ENCODE results near the gene ITPR2. TPM values are rescaled to one million over a fixed set of nuclear protein-coding genes. Genes with fewer than 3 reads are reported as not detected.
A peak's percentile ranks its signal among the peaks of the same experiment; 100 is the strongest.
"Not testable (repeated sequence)": the region's sequence is repeated elsewhere in the genome, so short reads cannot be mapped to it uniquely, and the experiment has no call there.

The ITPR2 gene
- total RNA-seq, 1 donor = 19.2 TPM

GRCh38 chr12:26523708-26524150 lies 309.3 kb downstream of the ITPR2 start:
- Histone ChIP-seq H3K27ac (ENCODE audit: low read depth, low read length) (peak overlapping the region; percentile 50), H3K4me3 (ENCODE audit: insufficient read depth, low read length) (peak overlapping the region; percentile 18), H3K27me3 (ENCODE audit: insufficient read depth, low read length) (no peaks in the 10 kb centered on the region), H3K9me3 (ENCODE audit: low read depth, low read length) (no peaks in the 10 kb centered on the region), H3K36me3 (ENCODE audit: insufficient read depth, low read length) (no peaks in the 10 kb centered on the region), H4K20me1 (ENCODE audit: insufficient read depth, low read length) (no peaks in the 10 kb centered on the region), H3K4me1 (ENCODE audit: insufficient read depth, low read length) (peaks cover 10% of the 10 kb centered on the region), H3K79me2 (ENCODE audit: insufficient read depth, low read length) (no peaks in the 10 kb centered on the region), H3K4me2 (ENCODE audit: insufficient read depth, low read length) (peak overlapping the region; percentile 51), H2AFZ (ENCODE audit: low read length) (peak overlapping the region; percentile 64)
- DNase-seq (ENCODE audit: insufficient read length, low spot score, missing footprints) = peak; percentile 71
- TF ChIP-seq CTCF (IDR thresholded peaks at IDR 0.05; ENCODE audit: extremely low read depth, low read depth, low read length) = no peak

GRCh38 chr12:26520869-26521268 lies 312.1 kb downstream of the ITPR2 start:
- no peaks in the 10 kb centered on the region for H3K27me3 ChIP-seq (ENCODE audit: insufficient read depth, low read length)
- no peaks in the 10 kb centered on the region for H3K36me3 ChIP-seq (ENCODE audit: insufficient read depth, low read length)
- no peak overlapping the region for H2AFZ ChIP-seq (ENCODE audit: low read length)
- DNase-seq (ENCODE audit: insufficient read length, low spot score, missing footprints) = no peak
- no peak overlapping the region for H3K4me3 ChIP-seq (ENCODE audit: insufficient read depth, low read length)
- no peaks in the 10 kb centered on the region for H4K20me1 ChIP-seq (ENCODE audit: insufficient read depth, low read length)
- no peaks in the 10 kb centered on the region for H3K79me2 ChIP-seq (ENCODE audit: insufficient read depth, low read length)
- no peak for TF ChIP-seq CTCF (IDR thresholded peaks at IDR 0.05; ENCODE audit: extremely low read depth, low read depth, low read length)
- H3K9me3 ChIP-seq (ENCODE audit: low read depth, low read length) = no peaks in the 10 kb centered on the region
- peaks cover 10% of the 10 kb centered on the region for H3K4me1 ChIP-seq (ENCODE audit: insufficient read depth, low read length)
- no peak overlapping the region for H3K4me2 ChIP-seq (ENCODE audit: insufficient read depth, low read length)
- no peak overlapping the region for H3K27ac ChIP-seq (ENCODE audit: low read depth, low read length)

GRCh38 chr12:26520109-26520508 lies 312.9 kb downstream of the ITPR2 start:
- H3K27ac ChIP-seq (ENCODE audit: low read depth, low read length) = no peak overlapping the region
- peak; percentile 50 for DNase-seq (ENCODE audit: insufficient read length, low spot score, missing footprints)
- TF ChIP-seq CTCF (IDR thresholded peaks at IDR 0.05; ENCODE audit: extremely low read depth, low read depth, low read length) = no peak

GRCh38 chr12:26519462-26519861 lies 313.5 kb downstream of the ITPR2 start:
- no peak overlapping the region for H2AFZ ChIP-seq (ENCODE audit: low read length)
- H3K9me3 ChIP-seq (ENCODE audit: low read depth, low read length) = no peaks in the 10 kb centered on the region
- no peaks in the 10 kb centered on the region for H4K20me1 ChIP-seq (ENCODE audit: insufficient read depth, low read length)
- H3K27me3 ChIP-seq (ENCODE audit: insufficient read depth, low read length) = no peaks in the 10 kb centered on the region
- no peak overlapping the region for H3K4me2 ChIP-seq (ENCODE audit: insufficient read depth, low read length)
- no peak overlapping the region for H3K4me3 ChIP-seq (ENCODE audit: insufficient read depth, low read length)
- no peaks in the 10 kb centered on the region for H3K79me2 ChIP-seq (ENCODE audit: insufficient read depth, low read length)
- DNase-seq (ENCODE audit: insufficient read length, low spot score, missing footprints) = no peak
- no peak for TF ChIP-seq CTCF (IDR thresholded peaks at IDR 0.05; ENCODE audit: extremely low read depth, low read depth, low read length)
- peaks cover 10% of the 10 kb centered on the region for H3K4me1 ChIP-seq (ENCODE audit: insufficient read depth, low read length)
- no peak overlapping the region for H3K27ac ChIP-seq (ENCODE audit: low read depth, low read length)
- H3K36me3 ChIP-seq (ENCODE audit: insufficient read depth, low read length) = no peaks in the 10 kb centered on the region

More at GRCh38 chr12:26520109-26520508, 312.9 kb downstream of the ITPR2 start:
- Histone ChIP-seq H4K20me1 (ENCODE audit: insufficient read depth, low read length) (no peaks in the 10 kb centered on the region), H3K4me3 (ENCODE audit: insufficient read depth, low read length) (no peak overlapping the region), H2AFZ (ENCODE audit: low read length) (no peak overlapping the region), H3K79me2 (ENCODE audit: insufficient read depth, low read length) (no peaks in the 10 kb centered on the region), H3K27me3 (ENCODE audit: insufficient read depth, low read length) (no peaks in the 10 kb centered on the region), H3K4me1 (ENCODE audit: insufficient read depth, low read length) (peaks cover 10% of the 10 kb centered on the region), H3K36me3 (ENCODE audit: insufficient read depth, low read length) (no peaks in the 10 kb centered on the region), H3K9me3 (ENCODE audit: low read depth, low read length) (no peaks in the 10 kb centered on the region), H3K4me2 (ENCODE audit: insufficient read depth, low read length) (no peak overlapping the region)

- not testable (repeated sequence) for H2AFZ ChIP-seq (ENCODE audit: low read length)
Measured at GRCh38 chr12:26517320-26517719, 315.7 kb downstream of the ITPR2 start.

More at GRCh38 chr12:26517320-26517719, 315.7 kb downstream of the ITPR2 start:
- not testable (repeated sequence) for H3K79me2 ChIP-seq (ENCODE audit: insufficient read depth, low read length); H3K27me3 ChIP-seq (ENCODE audit: insufficient read depth, low read length); H3K36me3 ChIP-seq (ENCODE audit: insufficient read depth, low read length); H3K4me2 ChIP-seq (ENCODE audit: insufficient read depth, low read length); H4K20me1 ChIP-seq (ENCODE audit: insufficient read depth, low read length); H3K4me1 ChIP-seq (ENCODE audit: insufficient read depth, low read length); DNase-seq (ENCODE audit: insufficient read length, low spot score, missing footprints); H3K4me3 ChIP-seq (ENCODE audit: insufficient read depth, low read length); H3K27ac ChIP-seq (ENCODE audit: low read depth, low read length); H3K9me3 ChIP-seq (ENCODE audit: low read depth, low read length)
